Stimulated activated CD8-positive, alpha-beta memory T cell treated with anti-CD3 and anti-CD28 coated beads, Interleukin-15, amount 100 ng/mL, for 4 hours (primary cell): ENCODE measurements around the gene NUDT1.

Experiments
- DNase-seq, 2 donors: peaks; one replicate each; pipeline ENCODE4 v3.0.0-alpha.2; 2020; ENCODE audit warnings: low read depth in 2 of 2

Gene NUDT1

GRCh38 chr7:2299131-2299829 lies 57.3 kb downstream of the NUDT1 start:
- DNase-seq: peak; percentile 10 to 17

- DNase-seq: no peak
Observed at GRCh38 chr7:2299870-2300512, 58.0 kb downstream of the NUDT1 start.
